Smooth muscle cell (in vitro differentiated cells): ENCODE results near the gene ZBTB20. TPM values are rescaled to one million over a fixed set of nuclear protein-coding genes. Genes with fewer than 3 reads are reported as not detected.
A peak's percentile ranks its signal among the peaks of the same experiment; 100 is the strongest.

Experiments
- DNase-seq: peaks from one replicate; lab custom pipeline; 2025; ENCODE audit not compliant: unreplicated experiment; lab: John Stamatoyannopoulos, UW
- H2AFZ ChIP-seq: fragments of 200-600 bp; sonication (generic); 2 replicates; pipeline ENCODE4 v1.6.0; 2016; ENCODE audit warnings: antibody characterized with exemption, low read depth, mild to moderate bottlenecking
- H3F3A ChIP-seq: fragments of 200-600 bp; sonication (generic); 2 replicates; pipeline ENCODE4 v1.6.0; 2017; ENCODE audit warnings: antibody characterized with exemption, low read depth
- H3K27ac ChIP-seq: fragments of 200-600 bp; sonication (generic); 2 replicates; pipeline ENCODE4 v1.5.1; 2016; ENCODE audit warnings: low read depth, mild to moderate bottlenecking
- H3K27me3 ChIP-seq: fragments of 200-600 bp; sonication (generic); 2 replicates; pipeline ENCODE4 v1.6.1; 2016; ENCODE audit warnings: low read depth, mild to moderate bottlenecking
- H3K36me3 ChIP-seq: fragments of 200-600 bp; sonication (generic); 2 replicates; pipeline ENCODE4 v1.5.1; 2016; ENCODE audit warnings: low read depth
- H3K4me1 ChIP-seq: fragments of 200-600 bp; sonication (generic); 2 replicates; pipeline ENCODE4 v1.5.1; 2016; ENCODE audit warnings: low read depth
- H3K4me2 ChIP-seq: fragments of 200-600 bp; sonication (generic); 2 replicates; pipeline ENCODE4 v1.6.0; 2016; ENCODE audit warnings: mild to moderate bottlenecking
- H3K4me3 ChIP-seq: fragments of 200-600 bp; sonication (generic); 2 replicates; pipeline ENCODE4 v1.5.1; 2016; ENCODE audit warnings: mild to moderate bottlenecking
- H3K79me2 ChIP-seq: fragments of 200-600 bp; sonication (generic); 2 replicates; pipeline ENCODE4 v1.6.0; 2016; ENCODE audit warnings: low read depth, mild to moderate bottlenecking
- H3K9ac ChIP-seq: fragments of 200-600 bp; sonication (generic); 2 replicates; pipeline ENCODE4 v1.6.0; 2016; ENCODE audit warnings: low read depth
- H3K9me3 ChIP-seq: fragments of 200-600 bp; sonication (generic); replicated peaks from 2 replicates; pipeline ENCODE4 v1.5.1; 2016; ENCODE audit warnings: low read depth
- H4K20me1 ChIP-seq: fragments of 200-600 bp; sonication (generic); 2 replicates; pipeline ENCODE4 v1.6.0; 2016; ENCODE audit warnings: low read depth
- CTCF ChIP-seq: fragments of 200-600 bp; sonication (generic); IDR thresholded peaks from 2 replicates; pipeline ENCODE4 v1.5.1; 2017; ENCODE audit warnings: borderline replicate concordance, mild to moderate bottlenecking, antibody characterized with exemption; ENCODE audit not compliant: insufficient read depth, poor library complexity, severe bottlenecking
- WGBS: methylation state at CpG from one replicate; pipeline ENCODE4 v1.1.7; 2016; ENCODE audit warnings: low lambda C conversion rate; 5-methylcytosine and 5-hydroxymethylcytosine counted together
- polyA plus RNA-seq: library from polyadenylated mRNA; unstranded; fragments of >200 nt; fragmentation: Nextera tagmentation; extraction: Ambion mirVana; gene quantifications from 2 replicates; pipeline ENCODE4 v1.2.1, GENCODE V29; 2016
- total RNA-seq: library from RNA; depleted of rRNA; stranded (reverse); fragments of >200 nt; gene quantifications from 2 replicates; pipeline ENCODE4 v1.2.3, GENCODE V29; 2014

Gene ZBTB20
- total and polyA plus RNA-seq, 2 experiments from 2014 or later = 4.9 to 6.8 TPM

DNA sequence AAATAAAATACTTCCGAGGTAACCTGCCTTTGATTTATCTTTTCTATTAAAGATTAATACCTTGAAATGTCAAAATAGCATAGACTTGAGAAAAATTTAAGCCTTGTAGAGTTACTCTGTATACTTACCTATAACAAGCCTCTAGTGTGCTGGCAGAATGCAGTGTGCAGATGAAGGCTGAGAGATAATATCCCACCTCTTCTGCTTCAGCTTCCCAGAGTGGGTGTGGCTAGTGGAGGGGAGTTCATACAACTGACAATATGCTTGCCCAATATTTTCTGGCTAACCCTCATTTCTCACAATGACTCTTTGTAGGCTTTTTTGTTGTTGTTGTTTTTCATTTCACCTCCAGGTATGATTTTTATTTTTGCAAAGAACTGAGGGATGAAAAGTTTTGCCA is 15.7 kb upstream of the ZBTB20 start:
- Histone ChIP-seq H3K4me2 (no peak overlapping the region), H3K27me3 (no peaks in the 10 kb centered on the region), H3K9ac (no peak overlapping the region), H2AFZ (no peak overlapping the region), H3K27ac (no peak overlapping the region), H3F3A (no peaks in the 10 kb centered on the region), H3K4me3 (no peak overlapping the region), H4K20me1 (no peaks in the 10 kb centered on the region), H3K9me3 (no peaks in the 10 kb centered on the region), H3K4me1 (no peaks in the 10 kb centered on the region), H3K36me3 (no peaks in the 10 kb centered on the region), H3K79me2 (no peaks in the 10 kb centered on the region)
- DNase-seq = no peak
- no peak for TF ChIP-seq CTCF
- 89% methylated on average over 1 of the region's 1 CpG for WGBS

DNA sequence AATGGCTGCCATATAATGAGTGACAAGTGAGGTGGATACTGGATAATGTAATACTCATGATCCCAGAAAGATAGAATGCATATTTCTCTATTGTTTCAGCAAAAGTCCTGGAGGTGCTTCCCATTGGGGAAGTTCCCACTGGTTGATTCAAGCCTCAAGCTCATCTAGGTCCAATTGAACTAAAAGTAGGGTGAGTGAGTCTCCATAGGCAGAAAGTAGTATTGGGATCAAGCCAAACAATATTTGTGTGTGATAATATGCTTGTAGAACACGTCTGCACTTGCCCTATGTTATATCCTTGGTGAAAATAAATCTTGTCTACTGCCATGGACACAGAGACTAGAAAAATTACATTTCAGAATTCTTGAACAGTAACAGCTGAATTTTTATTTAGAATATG is 14.8 kb upstream of the ZBTB20 start:
- DNase-seq = no peak
- Histone ChIP-seq H2AFZ (peak overlapping the region; percentile 24), H3K79me2 (no peaks in the 10 kb centered on the region), H3K36me3 (no peaks in the 10 kb centered on the region), H3K4me2 (no peak overlapping the region), H3K9ac (no peak overlapping the region), H3K27me3 (no peaks in the 10 kb centered on the region), H3K4me1 (no peaks in the 10 kb centered on the region), H3K27ac (no peak overlapping the region), H3K9me3 (no peaks in the 10 kb centered on the region), H4K20me1 (no peaks in the 10 kb centered on the region), H3F3A (no peaks in the 10 kb centered on the region), H3K4me3 (no peak overlapping the region)
- 64% methylated on average over 1 of the region's 1 CpG for WGBS
- TF ChIP-seq CTCF = no peak

DNA sequence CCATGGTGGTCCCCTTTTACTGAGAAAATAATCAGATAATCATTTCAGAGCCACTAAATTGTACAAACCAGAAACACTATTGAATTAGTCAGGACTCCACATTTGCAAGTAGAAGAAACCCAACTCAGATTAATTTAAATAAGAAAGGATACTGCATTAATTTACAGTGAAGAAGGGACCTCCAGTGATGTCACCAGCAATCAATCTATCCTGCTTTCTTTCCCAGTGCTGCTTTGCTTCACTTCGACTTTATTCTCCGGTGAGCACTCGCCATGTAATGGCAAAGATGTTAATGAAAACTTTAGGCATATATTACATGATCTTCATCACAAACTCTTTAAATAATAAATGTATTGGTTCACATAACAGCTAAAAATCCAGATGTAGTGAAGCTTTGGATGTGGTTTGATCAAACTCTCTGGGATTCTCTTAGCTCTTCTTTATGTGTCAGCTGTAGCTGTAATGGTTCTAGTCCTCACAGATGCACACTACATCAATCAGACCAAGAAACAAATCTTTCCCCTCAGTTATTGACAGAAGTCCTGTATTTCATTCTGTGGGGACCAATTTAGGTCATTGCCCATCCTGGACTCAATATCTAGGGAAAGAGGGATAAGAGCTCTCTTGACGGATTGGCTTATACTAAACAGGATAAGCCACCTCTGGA is 14.2 kb upstream of the ZBTB20 start:
- H3K4me2 ChIP-seq = no peak overlapping the region
- H4K20me1 ChIP-seq = no peaks in the 10 kb centered on the region
- H3K27me3 ChIP-seq = no peaks in the 10 kb centered on the region
- H3K27ac ChIP-seq = no peak overlapping the region
- no peaks in the 10 kb centered on the region for H3K36me3 ChIP-seq
- no peaks in the 10 kb centered on the region for H3K4me1 ChIP-seq
- H3K4me3 ChIP-seq = no peak overlapping the region
- no peaks in the 10 kb centered on the region for H3K9me3 ChIP-seq
- no peak for DNase-seq
- H3F3A ChIP-seq = no peaks in the 10 kb centered on the region
- no peak overlapping the region for H3K9ac ChIP-seq
- H2AFZ ChIP-seq = no peak overlapping the region
- 93% methylated on average over 4 of the region's 4 CpGs for WGBS
- TF ChIP-seq CTCF = no peak
- H3K79me2 ChIP-seq = no peaks in the 10 kb centered on the region

- no peak for TF ChIP-seq CTCF
- H4K20me1 ChIP-seq = no peaks in the 10 kb centered on the region
- H2AFZ ChIP-seq = no peak overlapping the region
- no peaks in the 10 kb centered on the region for H3K36me3 ChIP-seq
- H3K4me2 ChIP-seq = no peak overlapping the region
- no peaks in the 10 kb centered on the region for H3K9me3 ChIP-seq
- no peak overlapping the region for H3K27ac ChIP-seq
- no peak for DNase-seq
- H3K4me1 ChIP-seq = no peaks in the 10 kb centered on the region
- no peaks in the 10 kb centered on the region for H3K79me2 ChIP-seq
- H3K4me3 ChIP-seq = no peak overlapping the region
- H3F3A ChIP-seq = no peaks in the 10 kb centered on the region
- 91% methylated on average over 1 of the region's 1 CpG for WGBS
- H3K27me3 ChIP-seq = no peaks in the 10 kb centered on the region
- H3K9ac ChIP-seq = no peak overlapping the region
Observed at GRCh38 chr3:115160295-115160694, 13.2 kb upstream of the ZBTB20 start.
